Body of pancreas (tissue), 4 donors: ENCODE measurements around the gene MORN1. TPM values are rescaled to one million over a fixed set of nuclear protein-coding genes. Genes with fewer than 3 reads are reported as not detected.

Source experiments
- ATAC-seq: fragments of 150-250 bp; one replicate; pipeline ENCODE4 v1.9.1; 2016
- DNase-seq, 4 donors: peaks; one replicate each; pipeline ENCODE4 v3.0.0-alpha.2; 2019
- H3K27ac ChIP-seq, 4 donors: fragments of 200-600 bp; sonication (generic); 1 replicate in 3 of 4; 2 replicates in 1 of 4; pipeline versions ENCODE4 v1.5.1 to v1.6.1; 2016 to 2019; ENCODE audit warnings: mild to moderate bottlenecking in 1 of 4, mixed read lengths in 1 of 4, moderate library complexity in 1 of 4
- H3K27me3 ChIP-seq, 2 donors: fragments of 200-600 bp; sonication (generic); one replicate each; pipeline ENCODE4 v1.6.0; 2016; ENCODE audit warnings: mild to moderate bottlenecking in 1 of 2
- H3K36me3 ChIP-seq, 2 donors: fragments of 200-600 bp; sonication (generic); replicated peaks in 1 of 2; 2 replicates each; pipeline ENCODE4 v1.5.1; 2016; ENCODE audit warnings: low read depth in 2 of 2; ENCODE audit not compliant: insufficient read depth in 1 of 2
- H3K4me1 ChIP-seq: fragments of 200-600 bp; sonication (generic); one replicate; pipeline ENCODE4 v1.6.0; 2016
- H3K4me3 ChIP-seq, 2 donors: fragments of 200-600 bp; sonication (generic); 1 replicate in 1 of 2; 2 replicates in 1 of 2; pipeline ENCODE4 v1.5.1; 2016 to 2019
- H3K9me3 ChIP-seq, 3 donors: fragments of 200-600 bp; sonication (generic); 1 replicate in 2 of 3; 2 replicates in 1 of 3; pipeline ENCODE4 v1.5.1; 2016
- POLR2A ChIP-seq, 3 donors: fragments of 450-650 bp; IDR thresholded peaks; one replicate each; pipeline ENCODE4 v1.6.1; 2016; ENCODE audit warnings: antibody characterized with exemption in 3 of 3, mild to moderate bottlenecking in 2 of 3
- WGBS, 2 donors: methylation state at CpG; one replicate each; pipeline ENCODE4 v1.1.5; 2017; 5-methylcytosine and 5-hydroxymethylcytosine counted together
- intact Hi-C: fragments of 100-400 bp; cut with DNase I; formaldehyde crosslinking; loops from one replicate; pipeline ENCODE4 v1.15.1; 2023
- total RNA-seq, 2 donors: library from RNA; depleted of rRNA; stranded (reverse); fragments of >200 nt; gene quantifications; one replicate each; pipeline ENCODE4 v1.1.0, GENCODE V29; 2016
- TF ChIP-seq, protein P1 (sequence below), 7 experiments: fragments of 450-650 bp in 4 of 7; fragments of 200-600 bp in 3 of 7; sonication (generic) in 3 of 7; IDR thresholded peaks; one replicate each; pipeline ENCODE4 v1.5.1; 2016 to 2019; ENCODE audit warnings: antibody characterized with exemption in 7 of 7

Gene MORN1
- total RNA-seq, 2 donors from 2014 or later, result 7.0 to 17.8 TPM

DNA sequence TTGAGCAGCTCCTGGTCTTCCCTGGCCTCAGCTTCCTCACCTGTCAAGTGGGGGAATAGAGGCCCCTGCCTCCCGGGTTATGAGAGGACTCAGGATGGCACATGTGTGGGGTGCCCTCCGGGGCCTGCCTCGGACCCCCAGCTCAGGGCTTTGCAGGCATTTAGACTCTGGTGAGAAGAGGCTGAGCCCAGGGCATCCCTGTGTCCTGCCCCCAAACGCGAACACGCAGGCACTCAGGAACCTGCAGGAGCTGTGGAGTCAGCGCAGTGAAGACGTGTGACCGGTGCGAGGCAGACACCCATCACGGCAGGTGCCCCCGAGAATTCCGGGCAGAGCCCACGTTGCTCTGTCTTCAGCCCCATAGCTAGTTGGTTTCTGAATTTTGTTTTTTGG, 26.5 kb upstream of the MORN1 start:
- H3K4me1 ChIP-seq, result peaks cover 19% of the 10 kb centered on the region
- H3K4me3 ChIP-seq, result no peak overlapping the region
- no peak for ATAC-seq
- H3K27me3 ChIP-seq, result peaks cover 0 to 14% of the 10 kb centered on the region in 2 donors
- no peak for TF ChIP-seq POLR2A (IDR thresholded peaks at IDR 0.05)
- TF ChIP-seq, protein P1, sequence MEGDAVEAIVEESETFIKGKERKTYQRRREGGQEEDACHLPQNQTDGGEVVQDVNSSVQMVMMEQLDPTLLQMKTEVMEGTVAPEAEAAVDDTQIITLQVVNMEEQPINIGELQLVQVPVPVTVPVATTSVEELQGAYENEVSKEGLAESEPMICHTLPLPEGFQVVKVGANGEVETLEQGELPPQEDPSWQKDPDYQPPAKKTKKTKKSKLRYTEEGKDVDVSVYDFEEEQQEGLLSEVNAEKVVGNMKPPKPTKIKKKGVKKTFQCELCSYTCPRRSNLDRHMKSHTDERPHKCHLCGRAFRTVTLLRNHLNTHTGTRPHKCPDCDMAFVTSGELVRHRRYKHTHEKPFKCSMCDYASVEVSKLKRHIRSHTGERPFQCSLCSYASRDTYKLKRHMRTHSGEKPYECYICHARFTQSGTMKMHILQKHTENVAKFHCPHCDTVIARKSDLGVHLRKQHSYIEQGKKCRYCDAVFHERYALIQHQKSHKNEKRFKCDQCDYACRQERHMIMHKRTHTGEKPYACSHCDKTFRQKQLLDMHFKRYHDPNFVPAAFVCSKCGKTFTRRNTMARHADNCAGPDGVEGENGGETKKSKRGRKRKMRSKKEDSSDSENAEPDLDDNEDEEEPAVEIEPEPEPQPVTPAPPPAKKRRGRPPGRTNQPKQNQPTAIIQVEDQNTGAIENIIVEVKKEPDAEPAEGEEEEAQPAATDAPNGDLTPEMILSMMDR (IDR thresholded peaks at IDR 0.05), result no peak
- no peak overlapping the region for H3K27ac ChIP-seq
- H3K36me3 ChIP-seq, result no peaks in the 10 kb centered on the region
- DNase-seq, result no peak
- 64% methylated on average over 10 of the region's 14 CpGs; no CpG with 5 or more reads in 1 of the 2 donors for WGBS, 2 donors
- no peaks in the 10 kb centered on the region for H3K9me3 ChIP-seq
- intact Hi-C loops, result loop anchor here (5.0 kb wide), 2 partner anchors 119 to 369 kb away; no protein-coding TSS in a partner anchor

DNA sequence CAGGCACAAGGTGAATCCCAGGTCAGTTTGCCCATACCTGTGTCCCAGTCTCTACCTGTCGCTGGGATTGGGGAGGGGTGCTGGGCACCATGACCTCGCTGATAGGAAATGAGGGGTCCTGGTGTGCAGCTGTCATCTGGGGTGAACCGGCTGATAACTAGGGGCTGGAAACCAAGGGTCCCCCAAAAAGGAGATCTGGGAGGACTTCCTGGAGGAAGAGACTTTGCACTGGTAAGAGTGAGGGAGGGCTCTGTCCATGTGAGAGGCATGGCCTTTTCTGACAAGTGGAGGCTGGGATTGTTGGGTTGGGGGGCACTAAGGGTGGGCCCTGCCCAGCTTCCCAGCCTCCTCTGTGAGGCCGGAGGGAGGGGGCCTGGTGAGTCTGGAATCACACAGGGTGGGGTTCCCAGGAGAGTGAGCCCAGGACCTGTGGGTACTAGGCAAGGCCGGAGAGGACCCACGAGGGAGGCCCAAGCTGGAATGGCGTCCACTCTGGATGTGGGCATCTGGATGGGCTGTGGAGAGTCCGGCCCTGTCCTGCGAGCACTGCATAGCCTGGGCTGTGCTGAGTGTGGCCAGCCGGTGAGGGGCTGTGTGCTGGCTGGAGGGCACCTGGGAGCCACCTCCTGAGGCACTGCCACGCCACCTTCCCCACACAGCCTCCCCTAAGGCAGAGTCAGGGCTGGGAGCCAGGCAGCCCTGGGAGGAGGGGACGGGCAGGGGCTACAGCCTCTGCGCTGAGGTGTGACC, 25.9 kb upstream of the MORN1 start:
- ATAC-seq (no peak), DNase-seq (no peak)
- Histone ChIP-seq H3K27ac (no peak overlapping the region), H3K4me3 (no peak overlapping the region), H3K9me3 (no peaks in the 10 kb centered on the region), H3K4me1 (peaks cover 19% of the 10 kb centered on the region), H3K36me3 (no peaks in the 10 kb centered on the region), H3K27me3 (peaks cover 0 to 14% of the 10 kb centered on the region in 2 donors)
- TF ChIP-seq, protein P1 (IDR thresholded peaks at IDR 0.05), result no peak
- TF ChIP-seq POLR2A (IDR thresholded peaks at IDR 0.05), result no peak
- intact Hi-C loops, result loop anchor here (5.0 kb wide), 2 partner anchors 120 to 370 kb away; no protein-coding TSS in a partner anchor
- WGBS, 2 donors, result 52 to 65% methylated on average over 4 to 13 of the region's 13 CpGs

DNA sequence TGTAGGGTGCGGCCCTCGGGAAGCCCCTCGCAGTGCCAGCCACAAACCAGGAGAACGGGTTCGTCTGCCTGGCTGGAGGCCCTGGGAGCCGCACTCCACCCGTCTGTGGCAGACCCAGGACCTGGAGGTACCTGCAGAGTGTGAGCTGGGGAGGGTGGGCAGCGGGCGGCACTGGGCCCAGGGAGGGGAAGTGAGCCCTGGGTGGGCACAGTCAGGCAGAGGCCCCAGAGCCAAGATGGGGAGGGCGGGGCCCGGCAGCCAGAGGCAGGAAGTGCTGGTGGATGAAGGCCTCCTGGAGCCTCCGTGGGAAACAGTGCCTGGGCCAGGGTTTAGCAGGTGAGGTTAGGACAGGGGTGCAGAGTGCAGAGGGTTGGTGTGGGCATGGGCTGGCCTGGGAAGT, 25.0 kb upstream of the MORN1 start:
- Histone ChIP-seq H3K4me3 (no peak overlapping the region), H3K27ac (no peak overlapping the region), H3K9me3 (no peaks in the 10 kb centered on the region), H3K36me3 (no peaks in the 10 kb centered on the region), H3K27me3 (peaks cover 0 to 14% of the 10 kb centered on the region in 2 donors), H3K4me1 (peaks cover 26% of the 10 kb centered on the region)
- TF ChIP-seq POLR2A (IDR thresholded peaks at IDR 0.05), result no peak
- TF ChIP-seq, protein P1 (IDR thresholded peaks at IDR 0.05), result no peak
- 2 to 5% methylated on average over 6 to 12 of the region's 12 CpGs for WGBS, 2 donors
- ATAC-seq, result no peak
- intact Hi-C loops, result loop anchor here (5.0 kb wide), 2 partner anchors 121 to 371 kb away; no protein-coding TSS in a partner anchor
- no peak for DNase-seq

DNA sequence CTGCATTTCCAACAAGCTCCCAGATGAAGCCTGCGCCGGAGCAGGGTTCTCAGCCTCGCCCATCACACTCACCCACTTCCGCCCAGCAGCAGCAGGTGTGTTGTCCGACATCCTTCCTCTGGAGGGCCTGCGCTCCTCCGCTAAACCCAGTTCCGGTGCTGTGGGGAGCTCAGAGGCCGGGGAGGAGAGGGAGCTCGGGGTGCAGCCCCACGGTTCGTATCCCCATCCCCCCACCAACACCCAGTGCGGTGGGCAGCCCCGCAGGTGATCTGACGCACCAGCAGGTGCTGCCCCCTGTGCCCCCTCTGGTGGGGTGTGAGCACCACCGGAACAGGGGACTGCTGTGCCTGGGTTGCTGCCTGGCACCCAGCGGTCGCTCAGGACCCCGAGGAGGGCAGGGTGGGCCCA, 24.5 kb upstream of the MORN1 start:
- no peak for ATAC-seq
- Histone ChIP-seq H3K9me3 (no peaks in the 10 kb centered on the region), H3K27ac (no peak overlapping the region), H3K4me3 (no peak overlapping the region), H3K27me3 (peaks cover 0 to 14% of the 10 kb centered on the region in 2 donors), H3K36me3 (no peaks in the 10 kb centered on the region), H3K4me1 (peaks cover 32% of the 10 kb centered on the region)
- DNase-seq, result no peak
- TF ChIP-seq, protein P1 (IDR thresholded peaks at IDR 0.05), result no peak
- TF ChIP-seq POLR2A (IDR thresholded peaks at IDR 0.05), result no peak
- intact Hi-C loops, result loop anchor here (5.0 kb wide), 2 partner anchors 121 to 371 kb away; no protein-coding TSS in a partner anchor
- 37 to 57% methylated on average over 8 to 19 of the region's 19 CpGs for WGBS, 2 donors
